Endothelial cell of umbilical vein (primary cell): ENCODE measurements around the gene C4BPA. TPM values are rescaled to one million over a fixed set of nuclear protein-coding genes. Genes with fewer than 3 reads are reported as not detected.

ENCODE experiments used
- BruUV-seq: library from RNA; stranded (reverse); fragments of 400-500 nt; replicated peaks from 2 replicates; lab custom pipeline; 2021; lab: Mats Ljungman, UMichigan
- CTCF ChIA-PET: fragments of 300-600, 350-600 bp; sonication (Branson Sonifier 250); formaldehyde crosslinking; loops from one replicate; lab custom pipeline; 2021; ENCODE audit warnings: antibody characterized with exemption, inconsistent platforms; lab: Charles Lee
- POLR2A ChIA-PET: fragments of 300-600, 350-600 bp; sonication (Branson Sonifier 250); formaldehyde crosslinking; loops from one replicate; lab custom pipeline; 2021; ENCODE audit warnings: antibody characterized with exemption, inconsistent platforms; lab: Charles Lee
- DNase-seq: peaks from one replicate; pipeline ENCODE4 v3.0.0-alpha.2; 2011; ENCODE audit warnings: low read depth, low spot score
- FAIRE-seq: peaks from 2 replicates; lab custom pipeline; 2011; peaks lifted over from hg19 to GRCh38; lab: Jason Lieb, UNC
- H2AFZ ChIP-seq: 2 replicates; pipeline ENCODE4 v1.6.0; 2012; ENCODE audit warnings: low read depth, low read length, control low read depth, inconsistent platforms
- H3K27ac ChIP-seq: 2 replicates; pipeline ENCODE4 v1.5.1; 2011; ENCODE audit warnings: low read depth, mild to moderate bottlenecking, control low read depth, low read length, moderate library complexity; ENCODE audit not compliant: insufficient read depth
- H3K27me3 ChIP-seq, 2 experiments: 2 replicates each; pipeline versions ENCODE4 v1.6.0 to v1.6.1; 2011; ENCODE audit warnings: low read length in 2 of 2, mixed read lengths in 1 of 2; ENCODE audit not compliant: control insufficient read depth in 2 of 2, insufficient read depth in 2 of 2
- H3K36me3 ChIP-seq, 2 experiments: 2 replicates in 1 of 2; 3 replicates in 1 of 2; pipeline ENCODE4 v1.5.1; 2011; ENCODE audit warnings: low read length in 2 of 2, mild to moderate bottlenecking in 1 of 2, moderate library complexity in 1 of 2; ENCODE audit not compliant: control insufficient read depth in 2 of 2, insufficient read depth in 2 of 2; ENCODE audit errors: extremely low read depth in 1 of 2
- H3K4me1 ChIP-seq: 3 replicates; pipeline ENCODE4 v1.5.1; 2011; ENCODE audit warnings: mild to moderate bottlenecking, low read length; ENCODE audit not compliant: control insufficient read depth, insufficient read depth; ENCODE audit errors: extremely low read depth
- H3K4me2 ChIP-seq: 2 replicates; pipeline ENCODE4 v1.6.1; 2011; ENCODE audit warnings: low read length, control low read depth, mixed read lengths; ENCODE audit not compliant: insufficient read depth
- H3K4me3 ChIP-seq, 3 experiments: fragments of 200-600 bp in 1 of 3; sonication (generic), shearing (Covaris generic) in 1 of 3; replicated peaks in 1 of 3; 2 replicates each; pipeline ENCODE4 v1.5.1; 2011 to 2016; ENCODE audit warnings: control low read depth in 3 of 3, low read length in 3 of 3, mild to moderate bottlenecking in 2 of 3, inconsistent platforms in 1 of 3, low read depth in 1 of 3, moderate library complexity in 1 of 3; ENCODE audit not compliant: insufficient read depth in 1 of 3
- H3K79me2 ChIP-seq: 2 replicates; pipeline ENCODE4 v1.6.0; 2012; ENCODE audit warnings: low read length, inconsistent platforms; ENCODE audit not compliant: control insufficient read depth, insufficient read depth
- H3K9ac ChIP-seq: replicated peaks from 2 replicates; pipeline ENCODE3; 2011; ENCODE audit warnings: low read length, control low read depth; ENCODE audit not compliant: insufficient read depth; ENCODE audit errors: extremely low read depth
- H3K9me1 ChIP-seq: replicated peaks from 3 replicates; pipeline ENCODE4 v1.6.0; 2011; ENCODE audit warnings: mild to moderate bottlenecking, low read length; ENCODE audit not compliant: control insufficient read depth, insufficient read depth; ENCODE audit errors: extremely low read depth
- H3K9me3 ChIP-seq: replicated peaks from 2 replicates; pipeline ENCODE4 v1.5.1; 2012; ENCODE audit warnings: low read length, inconsistent platforms; ENCODE audit not compliant: control insufficient read depth, insufficient read depth
- H4K20me1 ChIP-seq: replicated peaks from 2 replicates; pipeline ENCODE3; 2011; ENCODE audit warnings: mild to moderate bottlenecking, low read length; ENCODE audit not compliant: control insufficient read depth, insufficient read depth; ENCODE audit errors: extremely low read depth
- CTCF ChIP-seq, 2 donors: IDR thresholded peaks; 1 replicate in 1 of 2; 2 replicates in 1 of 2; pipeline ENCODE4 v1.5.1; 2011; ENCODE audit warnings: low read length in 2 of 2, mild to moderate bottlenecking in 2 of 2, moderate library complexity in 2 of 2, control low read depth in 1 of 2, inconsistent platforms in 1 of 2, low read depth in 1 of 2; ENCODE audit not compliant: insufficient read depth in 1 of 2; ENCODE audit errors: extremely low read depth in 1 of 2
- EZH2 ChIP-seq: IDR thresholded peaks from 2 replicates; pipeline ENCODE4 v1.6.1; 2012; ENCODE audit warnings: borderline replicate concordance, low read depth, mild to moderate bottlenecking, moderate library complexity, low read length, inconsistent platforms; ENCODE audit not compliant: severe bottlenecking
- FOS ChIP-seq: IDR thresholded peaks from 2 replicates; pipeline ENCODE4 v1.6.1; 2011; ENCODE audit warnings: mild to moderate bottlenecking, low read length, moderate library complexity, borderline replicate concordance; ENCODE audit not compliant: insufficient read depth
- GATA2 ChIP-seq: IDR thresholded peaks from 2 replicates; pipeline ENCODE4 v1.7.0; 2011; ENCODE audit warnings: low read depth, mild to moderate bottlenecking, moderate library complexity, mixed read lengths, low read length; ENCODE audit not compliant: insufficient read length, insufficient read depth
- JUN ChIP-seq: IDR thresholded peaks from 2 replicates; pipeline ENCODE4 v1.6.1; 2011; ENCODE audit warnings: borderline replicate concordance, low read depth; ENCODE audit not compliant: insufficient read length, insufficient read depth
- MAX ChIP-seq: IDR thresholded peaks from 2 replicates; pipeline ENCODE4 v1.6.1; 2011; ENCODE audit not compliant: insufficient read depth, insufficient read length
- MYC ChIP-seq: IDR thresholded peaks from one replicate; pipeline ENCODE4 v1.6.1; 2011; ENCODE audit warnings: mild to moderate bottlenecking, low read depth, low read length
- POLR2A ChIP-seq: IDR thresholded peaks from 2 replicates; pipeline ENCODE4 v1.6.1; 2012; ENCODE audit warnings: low read depth, mild to moderate bottlenecking, control low read depth, low read length
- POLR2AphosphoS5 ChIP-seq: IDR thresholded peaks from 2 replicates; pipeline ENCODE4 v1.6.1; 2012; ENCODE audit warnings: low read depth, mild to moderate bottlenecking, control low read depth, low read length, moderate library complexity; ENCODE audit not compliant: insufficient read depth
- dilution Hi-C: fragments of 300-500 bp; cut with MboI; formaldehyde crosslinking; loops from one replicate; pipeline ENCODE4 v1.15.0; 2019; ENCODE audit warnings: low sequenced_read_pairs; ENCODE audit not compliant: extremely low pct_ligation_motif_present
- intact Hi-C: fragments of 100-400 bp; cut with micrococcal nuclease; formaldehyde crosslinking; loops from one replicate; pipeline ENCODE4 v1.10.0; 2022
- polyA plus RNA-seq, 4 experiments: library from polyadenylated mRNA; depleted of rRNA in 3 of 4; stranded (reverse) in 3 of 4; unstranded in 1 of 4; fragments of >200 nt; gene quantifications; 2 replicates each; pipeline versions ENCODE4 v1.2.1 to v1.2.3, GENCODE V29; 2011 to 2012; ENCODE audit warnings: missing spikeins in 1 of 4
- total RNA-seq: library from RNA; stranded (reverse); gene quantifications from 2 replicates; pipeline ENCODE4 v1.2.3, GENCODE V29; 2021

Gene C4BPA
- total and polyA plus RNA-seq, 2 donors (not counting 3 experiments of a cell fraction or from before 2014, with no cell fraction given), result not detected

GRCh38 chr1:207071426-207071825 lies 32.6 kb upstream of the C4BPA start:
- intact Hi-C loops, result no loop called here
- CTCF ChIA-PET, result interaction anchor here (1.5 kb wide), 1 partner anchor 13 kb away, joined by 4 read pairs; no protein-coding TSS in a partner anchor
- FAIRE-seq, result no peak
- H3K9ac ChIP-seq, result no peak overlapping the region
- no peak overlapping the region for H3K4me3 ChIP-seq
- H3K4me2 ChIP-seq, result no peak overlapping the region
- H4K20me1 ChIP-seq, result no peaks in the 10 kb centered on the region
- H3K79me2 ChIP-seq, result no peaks in the 10 kb centered on the region
- POLR2A ChIA-PET, result no interaction called here
- H3K4me1 ChIP-seq, result no peaks in the 10 kb centered on the region
- TF ChIP-seq EZH2 (no peak), CTCF (IDR thresholded peaks at IDR 0.05; ENCODE audit: extremely low read depth in 1 of 2, insufficient read depth in 1 of 2, low read depth in 1 of 2, low read length in 2 of 2) (no peak), MYC (no peak), POLR2A (no peak), GATA2 (no peak), MAX (no peak), JUN (no peak), POLR2AphosphoS5 (no peak), FOS (no peak)
- H2AFZ ChIP-seq, result no peak overlapping the region
- H3K27ac ChIP-seq, result no peak overlapping the region
- H3K9me3 ChIP-seq, result no peaks in the 10 kb centered on the region
- H3K27me3 ChIP-seq, result peaks cover 2 to 3% of the 10 kb centered on the region in 2 experiments
- no peaks in the 10 kb centered on the region for H3K36me3 ChIP-seq
- dilution Hi-C loops, result no loop called here
- DNase-seq, result no peak
- BruUV-seq, result no TSS peak
- H3K9me1 ChIP-seq, result no peaks in the 10 kb centered on the region
